HG03520 (cell line): Measurements from ENCODE around the gene PAK4.

Experiments used
- ATAC-seq: cut with Tn5 transposase; IDR thresholded peaks from one replicate; pipeline ENCODE4 v1.9.1; 2021; ENCODE audit warnings: mild to moderate bottlenecking, moderate library complexity; ENCODE audit not compliant: unreplicated experiment

PAK4 gene

DNA sequence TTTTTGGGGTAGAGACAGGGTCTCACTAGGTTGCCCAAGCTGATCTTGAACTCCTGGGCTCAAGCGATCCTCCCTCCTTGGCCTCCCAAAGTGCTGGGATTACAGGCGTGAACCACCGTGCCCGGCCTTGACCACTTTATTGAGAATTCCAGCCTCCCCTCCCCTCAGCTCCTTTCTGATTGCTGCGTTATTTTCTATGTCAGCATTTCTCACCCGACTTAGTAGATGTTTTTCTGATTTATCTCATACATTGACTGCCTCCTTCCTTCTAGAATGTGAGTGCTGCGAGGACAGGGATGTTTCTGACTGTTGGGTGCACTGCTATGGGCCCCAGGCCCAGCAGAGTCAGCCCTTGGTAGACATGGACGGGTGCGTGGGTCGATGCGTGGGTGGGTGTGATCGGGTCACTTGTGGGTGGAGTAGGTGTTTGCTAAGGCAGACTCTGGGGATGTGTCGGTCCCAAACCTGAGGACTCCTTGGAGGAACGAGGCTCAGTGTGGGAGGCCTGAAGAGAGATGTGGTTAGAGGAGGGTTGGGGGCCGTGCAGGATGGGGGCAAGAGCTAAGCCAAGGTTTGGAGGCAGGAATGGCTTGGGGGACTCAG lies 37.0 kb downstream of the PAK4 start:
- ATAC-seq = no peak

GRCh38 chr19:39163621-39164020 lies 38.0 kb downstream of the PAK4 start:
- no peak for ATAC-seq

DNA sequence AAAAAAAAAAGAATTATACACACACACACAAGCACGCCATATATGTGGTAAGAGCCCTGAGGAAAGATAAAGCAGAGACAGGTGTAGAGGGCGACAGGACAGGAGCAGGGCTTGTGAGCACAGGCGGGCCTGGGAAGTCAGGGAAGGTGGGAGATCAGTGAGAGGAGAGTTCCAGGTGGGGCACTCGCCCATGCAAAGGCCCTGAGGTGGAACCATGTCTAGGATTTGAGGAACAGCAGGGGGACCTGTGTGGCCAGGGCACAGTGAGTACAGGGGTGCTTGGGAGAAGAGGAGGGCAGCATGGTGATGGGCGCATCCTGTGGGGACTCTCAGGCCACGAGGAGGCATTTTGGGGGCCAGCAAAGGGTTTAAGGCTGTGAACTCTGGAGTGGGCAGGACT lies 38.7 kb downstream of the PAK4 start:
- ATAC-seq = no peak

DNA sequence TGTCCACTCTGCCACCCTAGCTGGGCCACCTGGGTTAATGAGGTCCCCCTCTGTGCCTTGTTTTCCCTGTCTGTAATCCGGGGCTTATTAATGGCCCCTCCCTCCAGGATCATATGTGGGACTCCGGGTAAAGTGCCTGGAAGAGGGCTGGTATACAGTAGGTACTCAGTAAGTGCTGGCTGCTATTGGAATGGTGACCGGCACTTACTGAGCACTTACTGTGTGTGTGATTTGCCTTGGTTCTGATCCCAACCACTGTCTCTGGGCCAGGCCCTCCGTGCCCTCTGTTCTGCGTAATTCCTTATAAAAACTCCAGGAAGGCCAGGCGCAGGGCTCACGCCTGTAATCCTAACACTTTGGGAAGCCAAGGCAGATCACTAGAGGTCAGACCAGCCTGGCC lies 40.3 kb downstream of the PAK4 start:
- ATAC-seq = no peak

DNA sequence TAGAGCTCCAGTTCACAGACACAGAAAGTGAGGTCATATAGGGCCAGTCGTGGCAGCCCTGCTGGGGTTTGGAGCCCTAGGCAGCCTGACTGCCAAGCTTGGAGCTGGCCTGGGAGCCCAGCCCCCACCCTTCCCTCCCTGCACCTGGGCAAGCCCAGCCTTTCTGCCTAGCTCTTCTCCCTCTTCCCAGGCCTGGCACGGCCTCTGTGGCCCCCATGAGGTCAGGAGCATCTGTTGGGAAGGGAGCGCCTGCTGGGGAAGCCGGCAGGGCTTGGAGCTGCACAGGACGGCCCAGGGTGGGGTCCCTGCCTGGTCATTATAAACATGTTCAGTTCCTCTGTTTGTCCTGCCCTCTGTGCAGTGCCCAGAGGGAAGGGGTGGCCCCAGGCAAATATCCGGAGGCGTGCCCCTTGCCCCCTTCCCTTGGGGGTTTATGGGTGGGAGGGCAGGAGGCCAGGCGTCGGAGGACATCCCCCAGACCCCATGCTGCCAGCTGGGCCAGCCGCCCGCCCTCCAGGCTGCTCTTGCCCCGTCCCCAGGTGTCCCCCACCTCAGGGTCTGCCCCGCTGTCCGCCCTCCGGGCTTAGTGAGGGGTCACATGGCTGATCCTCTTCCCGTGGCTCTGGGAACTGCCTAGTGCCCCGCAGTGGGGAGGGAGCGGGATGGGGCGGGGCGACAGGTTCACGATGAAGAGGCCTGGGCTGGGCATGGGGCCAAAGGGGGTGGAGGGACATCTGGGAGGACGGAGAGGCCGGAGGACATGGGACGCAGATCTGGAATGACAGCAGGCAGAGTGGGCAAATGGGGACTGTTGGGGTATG lies 41.2 kb downstream of the PAK4 start:
- no peak for ATAC-seq

DNA sequence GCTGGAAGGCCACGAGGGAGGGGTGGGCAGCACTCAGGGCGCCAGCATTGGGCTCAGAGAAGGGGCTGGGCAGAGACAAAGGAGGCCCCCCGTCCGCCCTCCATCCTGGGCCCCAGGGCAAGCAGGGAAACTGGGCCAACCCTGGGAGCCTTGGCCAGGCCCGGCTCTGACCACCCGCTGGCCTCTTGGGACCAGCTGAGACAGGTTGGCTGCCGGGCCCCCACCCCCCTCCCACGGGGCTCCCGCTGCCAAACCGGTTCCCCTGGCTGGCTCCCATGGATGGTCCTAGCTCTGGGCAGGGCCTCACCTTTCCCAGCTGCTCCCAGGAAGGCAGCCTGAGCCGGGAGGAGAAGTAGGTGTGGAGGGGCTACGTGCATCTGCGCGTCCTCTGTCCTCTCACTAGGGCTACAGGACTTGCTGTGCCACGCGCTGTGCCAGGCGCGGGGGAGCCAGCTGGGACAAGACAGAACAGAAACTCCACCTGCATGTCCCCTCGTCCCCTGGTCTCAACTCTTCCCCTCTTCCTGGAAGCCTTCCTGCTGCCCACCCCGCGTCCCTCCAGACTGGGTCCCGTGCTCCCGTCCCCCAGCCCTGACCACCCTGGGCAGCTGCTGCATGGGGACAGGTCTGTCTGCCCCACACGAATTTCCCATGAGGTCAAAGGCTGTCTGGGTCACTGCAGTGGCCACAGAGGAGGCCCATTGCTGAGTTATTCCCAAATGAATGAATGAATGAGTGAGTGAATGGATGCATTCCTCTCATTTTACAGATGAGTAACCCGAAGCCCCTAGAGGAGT lies 42.1 kb downstream of the PAK4 start:
- no peak for ATAC-seq

- no peak for ATAC-seq
Observed at GRCh38 chr19:39168258-39169142, 42.9 kb downstream of the PAK4 start.

GRCh38 chr19:39169143-39169810 lies 43.7 kb downstream of the PAK4 start:
- ATAC-seq = no peak

- no peak for ATAC-seq
Observed at GRCh38 chr19:39170386-39171231, 45.0 kb downstream of the PAK4 start.

- no peak for ATAC-seq
Observed at GRCh38 chr19:39171479-39172465, 46.2 kb downstream of the PAK4 start.

DNA sequence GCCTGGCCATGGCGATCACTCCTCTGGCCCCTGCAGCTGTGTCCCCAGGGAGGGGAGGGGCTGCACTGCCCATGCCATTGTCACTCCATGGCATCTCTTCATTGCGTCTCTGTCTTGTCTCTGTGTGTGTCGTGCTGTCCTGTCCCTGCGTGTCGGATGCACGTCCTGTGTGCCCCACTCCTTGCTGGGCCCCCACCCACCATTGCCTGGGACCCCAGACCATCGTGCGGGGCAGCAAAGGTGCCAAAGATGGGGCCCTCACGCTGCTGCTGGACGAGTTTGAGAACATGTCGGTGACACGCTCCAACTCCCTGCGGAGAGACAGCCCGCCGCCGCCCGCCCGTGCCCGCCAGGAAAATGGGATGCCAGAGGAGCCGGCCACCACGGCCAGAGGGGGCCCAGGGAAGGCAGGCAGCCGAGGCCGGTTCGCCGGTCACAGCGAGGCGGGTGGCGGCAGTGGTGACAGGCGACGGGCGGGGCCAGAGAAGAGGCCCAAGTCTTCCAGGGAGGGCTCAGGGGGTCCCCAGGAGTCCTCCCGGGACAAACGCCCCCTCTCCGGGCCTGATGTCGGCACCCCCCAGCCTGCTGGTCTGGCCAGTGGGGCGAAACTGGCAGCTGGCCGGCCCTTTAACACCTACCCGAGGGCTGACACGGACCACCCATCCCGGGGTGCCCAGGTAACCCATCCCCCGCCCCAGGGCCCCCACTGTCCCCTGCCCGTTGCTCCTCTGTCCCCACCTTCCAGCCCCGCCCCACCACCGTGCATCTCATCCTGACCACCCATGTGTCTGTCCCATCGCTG lies 47.3 kb downstream of the PAK4 start:
- ATAC-seq = no peak

DNA sequence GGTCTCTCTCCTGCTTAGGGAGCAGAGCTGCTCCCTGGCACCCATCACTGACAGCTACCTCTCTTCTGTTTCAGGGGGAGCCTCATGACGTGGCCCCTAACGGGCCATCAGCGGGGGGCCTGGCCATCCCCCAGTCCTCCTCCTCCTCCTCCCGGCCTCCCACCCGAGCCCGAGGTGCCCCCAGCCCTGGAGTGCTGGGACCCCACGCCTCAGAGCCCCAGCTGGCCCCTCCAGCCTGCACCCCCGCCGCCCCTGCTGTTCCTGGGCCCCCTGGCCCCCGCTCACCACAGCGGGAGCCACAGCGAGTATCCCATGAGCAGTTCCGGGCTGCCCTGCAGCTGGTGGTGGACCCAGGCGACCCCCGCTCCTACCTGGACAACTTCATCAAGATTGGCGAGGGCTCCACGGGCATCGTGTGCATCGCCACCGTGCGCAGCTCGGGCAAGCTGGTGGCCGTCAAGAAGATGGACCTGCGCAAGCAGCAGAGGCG lies 48.0 kb downstream of the PAK4 start:
- no peak for ATAC-seq

GRCh38 chr19:39174142-39174541 lies 48.6 kb downstream of the PAK4 start:
- no peak for ATAC-seq

DNA sequence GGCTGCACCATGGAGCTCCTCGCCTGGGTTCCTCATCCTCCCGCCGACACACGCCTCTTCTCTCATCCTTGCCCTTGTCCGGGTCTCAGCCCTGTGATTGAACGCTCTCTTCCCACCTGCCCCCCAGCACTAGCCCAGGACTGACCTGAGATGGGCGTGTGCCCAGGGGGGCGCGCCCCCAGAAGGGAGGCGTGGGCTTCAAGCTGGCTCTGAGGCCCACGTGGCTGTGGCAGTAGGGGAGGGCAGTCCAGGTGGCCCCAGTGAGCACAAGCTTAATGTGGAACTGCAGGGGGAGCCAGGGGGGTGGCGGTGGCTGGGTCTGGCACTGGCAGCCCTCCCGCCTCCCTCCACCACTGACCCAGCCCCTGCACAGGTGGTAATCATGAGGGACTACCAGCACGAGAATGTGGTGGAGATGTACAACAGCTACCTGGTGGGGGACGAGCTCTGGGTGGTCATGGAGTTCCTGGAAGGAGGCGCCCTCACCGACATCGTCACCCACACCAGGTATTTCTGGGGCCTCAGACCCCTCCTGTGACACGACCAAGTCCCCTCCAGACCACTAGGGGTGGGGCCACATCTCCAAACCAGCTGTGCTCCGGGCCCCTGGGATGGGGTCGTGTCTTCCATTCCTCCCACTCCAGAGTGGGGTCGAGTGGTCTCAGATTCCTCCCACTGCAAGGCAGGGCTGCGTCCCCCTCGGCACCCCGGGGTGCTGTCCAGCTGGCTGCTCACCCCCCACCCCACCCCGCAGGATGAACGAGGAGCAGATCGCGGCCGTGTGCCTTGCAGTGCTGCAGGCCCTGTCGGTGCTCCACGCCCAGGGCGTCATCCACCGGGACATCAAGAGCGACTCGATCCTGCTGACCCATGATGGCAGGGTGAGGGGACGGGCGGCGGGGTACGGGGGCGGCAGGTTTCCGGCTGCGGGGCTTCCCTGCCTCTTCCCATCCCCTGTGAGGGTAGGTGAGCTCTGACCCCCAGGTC lies 49.3 kb downstream of the PAK4 start:
- ATAC-seq = no peak

- no peak for ATAC-seq
Observed at GRCh38 chr19:39175564-39175963, 50.0 kb downstream of the PAK4 start.

DNA sequence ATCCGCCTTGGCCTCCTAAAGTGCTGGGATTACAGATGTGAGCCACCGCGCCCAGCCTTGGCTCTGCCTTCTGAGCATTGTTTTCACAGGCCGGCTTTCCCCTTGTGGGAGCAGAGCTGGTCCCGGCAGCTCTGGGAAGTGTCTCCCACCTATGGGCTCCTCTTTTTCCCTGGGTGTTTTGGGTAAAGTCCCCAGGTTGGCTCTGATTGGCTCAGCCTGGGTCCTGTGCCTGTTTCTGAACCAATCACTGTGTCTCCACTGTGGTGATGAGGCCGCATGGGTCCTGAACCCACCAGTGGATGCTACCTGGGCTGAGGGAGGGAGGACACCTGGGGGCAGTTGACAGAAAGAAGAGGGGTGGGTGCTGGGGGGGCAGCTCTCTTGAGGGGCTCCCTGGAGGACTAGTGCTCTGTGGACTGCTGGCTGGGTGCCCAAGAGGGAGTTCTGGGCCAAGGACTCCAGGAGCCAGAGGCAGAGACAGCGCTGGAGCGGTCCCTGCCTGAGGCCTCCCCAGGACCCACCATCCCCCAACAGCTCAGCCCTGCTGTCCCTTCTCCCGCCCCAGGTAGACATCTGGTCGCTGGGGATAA lies 51.6 kb downstream of the PAK4 start:
- no peak for ATAC-seq
